ENCODE results near the gene RASSF7. TPM values are rescaled to one million over a fixed set of nuclear protein-coding genes. Genes with fewer than 3 reads are reported as not detected.

Gene RASSF7
- total and polyA plus RNA-seq, 11 donors = 1.1 to 15.5 (median 5.7) TPM

DNA sequence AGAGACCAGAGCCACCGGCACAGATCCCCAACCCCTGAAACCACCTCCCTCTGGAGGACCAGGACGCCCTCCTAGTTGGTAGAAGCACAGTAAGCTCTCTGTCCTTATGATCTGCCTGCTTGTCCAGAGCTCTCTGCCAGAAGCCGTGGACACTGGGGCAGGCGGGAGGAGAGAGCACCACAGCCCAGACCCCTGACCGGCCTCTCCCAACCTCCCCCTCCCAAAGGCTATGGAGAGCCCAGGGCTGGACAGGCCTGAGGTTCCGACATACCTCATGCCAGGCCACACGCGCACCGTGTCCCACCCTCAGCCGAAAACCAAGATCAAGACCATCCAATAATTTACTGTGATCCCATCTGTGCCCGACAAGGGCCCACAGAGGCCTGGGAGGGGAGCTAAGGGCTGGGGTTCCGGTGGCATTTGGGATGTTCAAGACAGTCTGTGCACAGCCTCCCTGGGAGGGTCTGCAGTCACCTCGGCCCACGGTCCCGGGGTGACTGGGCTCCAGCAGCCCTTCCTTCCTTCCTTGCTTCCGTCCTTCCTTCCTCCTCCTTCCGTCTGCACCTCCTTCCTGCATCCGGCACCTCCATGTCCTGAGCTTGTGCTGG, 28.7 kb upstream of the RASSF7 start:
- 73 to 84% (median 78%) methylated on average over 17 to 18 of the region's 18 CpGs for WGBS, 4 donors
- Histone ChIP-seq H3K27ac (no peak overlapping the region), H3K4me1 (peaks cover 6 to 42% (median 24%) of the 10 kb centered on the region in 12 donors), H3K9me3 (no peaks in the 10 kb centered on the region), H3K4me3 (no peak overlapping the region), H3K36me3 (peaks cover 0 to 29% (median 20%) of the 10 kb centered on the region in 9 donors), H3K27me3 (peaks cover 0 to 6% (median 2%) of the 10 kb centered on the region in 9 donors)
- no peak for DNase-seq
- no peak for ATAC-seq
- TF ChIP-seq, protein P1, sequence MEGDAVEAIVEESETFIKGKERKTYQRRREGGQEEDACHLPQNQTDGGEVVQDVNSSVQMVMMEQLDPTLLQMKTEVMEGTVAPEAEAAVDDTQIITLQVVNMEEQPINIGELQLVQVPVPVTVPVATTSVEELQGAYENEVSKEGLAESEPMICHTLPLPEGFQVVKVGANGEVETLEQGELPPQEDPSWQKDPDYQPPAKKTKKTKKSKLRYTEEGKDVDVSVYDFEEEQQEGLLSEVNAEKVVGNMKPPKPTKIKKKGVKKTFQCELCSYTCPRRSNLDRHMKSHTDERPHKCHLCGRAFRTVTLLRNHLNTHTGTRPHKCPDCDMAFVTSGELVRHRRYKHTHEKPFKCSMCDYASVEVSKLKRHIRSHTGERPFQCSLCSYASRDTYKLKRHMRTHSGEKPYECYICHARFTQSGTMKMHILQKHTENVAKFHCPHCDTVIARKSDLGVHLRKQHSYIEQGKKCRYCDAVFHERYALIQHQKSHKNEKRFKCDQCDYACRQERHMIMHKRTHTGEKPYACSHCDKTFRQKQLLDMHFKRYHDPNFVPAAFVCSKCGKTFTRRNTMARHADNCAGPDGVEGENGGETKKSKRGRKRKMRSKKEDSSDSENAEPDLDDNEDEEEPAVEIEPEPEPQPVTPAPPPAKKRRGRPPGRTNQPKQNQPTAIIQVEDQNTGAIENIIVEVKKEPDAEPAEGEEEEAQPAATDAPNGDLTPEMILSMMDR (IDR thresholded peaks at IDR 0.05) = no peak
- TF ChIP-seq POLR2A (IDR thresholded peaks at IDR 0.05) = no peak
- intact Hi-C loops (cut with DNase I) = no loop called here

DNA sequence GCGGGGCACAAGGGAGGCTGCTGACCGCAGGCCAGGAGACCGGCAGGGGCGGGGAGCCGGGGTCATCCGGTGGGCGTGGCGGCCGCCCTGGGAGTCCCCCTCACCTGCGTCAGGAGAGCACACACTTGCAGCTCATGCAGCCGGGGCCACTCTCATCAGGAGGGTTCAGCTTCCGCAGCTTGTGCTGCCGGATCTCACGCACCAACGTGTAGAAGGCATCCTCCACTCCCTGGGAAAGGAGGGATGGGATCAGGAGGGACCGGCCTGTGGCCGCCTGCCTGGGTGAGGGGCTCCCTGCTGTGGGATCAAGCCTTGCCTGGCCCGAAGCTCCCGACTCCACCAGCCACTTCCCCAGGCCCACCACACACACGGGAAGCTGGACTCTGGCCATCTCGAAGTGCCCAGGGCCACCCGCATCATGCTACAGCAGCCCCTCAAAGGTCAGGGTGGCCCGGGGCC, 28.2 kb upstream of the RASSF7 start:
- H3K27ac ChIP-seq = no peak overlapping the region
- no peak for ATAC-seq
- H3K4me1 ChIP-seq = peaks cover 9 to 47% (median 29%) of the 10 kb centered on the region in 12 donors
- WGBS, 4 donors = 72 to 84% (median 81%) methylated on average over 19 to 23 of the region's 23 CpGs
- H3K27me3 ChIP-seq = peaks cover 2 to 11% (median 6%) of the 10 kb centered on the region in 9 donors
- peak in 1 of 5 donors; percentile 33 for DNase-seq
- TF ChIP-seq, protein P1 (IDR thresholded peaks at IDR 0.05) = no peak
- no peak for TF ChIP-seq POLR2A (IDR thresholded peaks at IDR 0.05)
- no peak overlapping the region for H3K4me3 ChIP-seq
- H3K36me3 ChIP-seq = peaks cover 0 to 29% (median 20%) of the 10 kb centered on the region in 9 donors
- intact Hi-C loops (cut with DNase I) = no loop called here
- H3K9me3 ChIP-seq = no peaks in the 10 kb centered on the region

DNA sequence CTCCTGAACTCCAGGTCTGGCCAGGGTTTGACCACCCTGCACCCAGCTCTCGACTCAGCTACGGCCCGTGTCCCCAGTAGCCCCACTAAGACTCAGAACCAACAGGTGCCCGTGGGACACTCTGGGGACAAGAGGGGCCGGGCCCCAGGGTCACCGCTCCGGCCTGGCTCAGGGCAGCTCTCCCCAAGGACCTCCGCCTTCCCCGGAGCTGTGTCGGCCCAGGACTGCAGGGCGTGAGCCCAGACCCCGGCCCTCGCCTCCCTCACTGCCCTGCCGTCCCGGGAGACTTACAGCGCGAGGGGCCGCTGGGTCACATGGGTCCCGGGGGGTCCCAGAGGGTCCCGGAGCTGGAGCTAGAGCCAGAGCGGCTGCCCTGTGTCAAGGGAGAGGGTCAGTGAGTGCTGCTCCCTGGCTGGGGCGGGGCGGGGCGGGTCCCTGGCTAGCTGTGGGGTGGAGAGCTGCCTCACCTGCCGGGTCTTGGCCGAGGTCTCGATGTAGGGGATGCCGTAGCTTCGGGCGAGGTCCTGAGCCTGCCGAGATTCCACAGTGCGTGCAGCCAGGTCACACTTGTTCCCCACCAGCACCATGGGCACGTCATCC, 27.7 kb upstream of the RASSF7 start:
- DNase-seq (peak in 1 of 5 donors; percentile 30), ATAC-seq (no peak)
- 90 to 96% (median 94%) methylated on average over 4 to 33 of the region's 33 CpGs for WGBS, 4 donors
- intact Hi-C loops (cut with DNase I) = no loop called here
- H3K4me3 ChIP-seq = no peak overlapping the region
- H3K27me3 ChIP-seq = peaks cover 3 to 17% (median 9%) of the 10 kb centered on the region in 9 donors
- H3K36me3 ChIP-seq = peaks cover 0 to 29% (median 20%) of the 10 kb centered on the region in 9 donors
- TF ChIP-seq POLR2A (IDR thresholded peaks at IDR 0.05) = no peak
- TF ChIP-seq, protein P1 (IDR thresholded peaks at IDR 0.05) = no peak
- no peaks in the 10 kb centered on the region for H3K9me3 ChIP-seq
- no peak overlapping the region for H3K27ac ChIP-seq
- peaks cover 9 to 50% (median 32%) of the 10 kb centered on the region in 12 donors for H3K4me1 ChIP-seq
